GM23338 (cell line): Measurements from ENCODE around the gene PVALEF. TPM values are rescaled to one million over a fixed set of nuclear protein-coding genes. Genes with fewer than 3 reads are reported as not detected.

Source experiments
- ATAC-seq: fragments of 200-7000 bp; cut with Tn5 transposase; 3 replicates; pipeline ENCODE4 v1.9.1; 2020
- DNase-seq: peaks from one replicate; pipeline ENCODE4 v3.0.0-alpha.2; 2015; ENCODE audit warnings: low spot score
- H2AFZ ChIP-seq: fragments of 200-600 bp; sonication (generic); 2 replicates; pipeline ENCODE4 v1.8.0; 2016; ENCODE audit warnings: antibody characterized with exemption, mild to moderate bottlenecking, moderate library complexity
- H3F3A ChIP-seq: fragments of 200-600 bp; sonication (generic); replicated peaks from 2 replicates; pipeline ENCODE4 v1.8.0; 2017; ENCODE audit warnings: antibody characterized with exemption, mixed run types, low read depth
- H3K27ac ChIP-seq: fragments of 200-600 bp; sonication (generic); 2 replicates; pipeline ENCODE4 v1.6.1; 2016; ENCODE audit warnings: low read depth
- H3K27me3 ChIP-seq: fragments of 200-600 bp; sonication (generic); 2 replicates; pipeline ENCODE4 v1.8.0; 2016; ENCODE audit warnings: mild to moderate bottlenecking, mixed run types, moderate library complexity; ENCODE audit not compliant: insufficient read depth
- H3K36me3 ChIP-seq: fragments of 200-600 bp; sonication (generic); 2 replicates; pipeline ENCODE4 v1.8.0; 2016; ENCODE audit warnings: mild to moderate bottlenecking; ENCODE audit not compliant: insufficient read depth
- H3K4me1 ChIP-seq: fragments of 200-600 bp; sonication (generic); 2 replicates; pipeline ENCODE4 v1.8.0; 2016; ENCODE audit warnings: mild to moderate bottlenecking, moderate library complexity; ENCODE audit not compliant: insufficient read depth
- H3K4me2 ChIP-seq: fragments of 200-600 bp; sonication (generic); 2 replicates; pipeline ENCODE4 v1.7.1; 2017; ENCODE audit warnings: mixed run types
- H3K4me3 ChIP-seq: fragments of 200-600 bp; sonication (generic); 2 replicates; pipeline ENCODE4 v1.6.1; 2016; ENCODE audit warnings: mixed run types
- H3K79me2 ChIP-seq: fragments of 200-600 bp; sonication (generic); replicated peaks from 2 replicates; pipeline ENCODE4 v1.8.0; 2017; ENCODE audit warnings: mild to moderate bottlenecking; ENCODE audit not compliant: insufficient read depth
- H3K9me2 ChIP-seq: fragments of 200-600 bp; sonication (generic); 2 replicates; pipeline ENCODE4 v1.8.0; 2017; ENCODE audit not compliant: insufficient read depth
- H4K20me1 ChIP-seq: fragments of 200-600 bp; sonication (generic); replicated peaks from 2 replicates; pipeline ENCODE4 v1.8.0; 2017; ENCODE audit warnings: mild to moderate bottlenecking; ENCODE audit not compliant: insufficient read depth
- H3K27ac Mint-ChIP-seq: 2 replicates; pipeline ENCODE4 v1.8.0; 2020; ENCODE audit warnings: inconsistent platforms, mild to moderate bottlenecking, moderate library complexity, mixed read lengths
- H3K27me3 Mint-ChIP-seq: 3 replicates; pipeline ENCODE4 v1.8.0; 2022; ENCODE audit warnings: low read depth, mild to moderate bottlenecking, moderate library complexity, mixed read lengths, inconsistent platforms; ENCODE audit not compliant: insufficient read depth, poor library complexity
- H3K36me3 Mint-ChIP-seq: 3 replicates; pipeline ENCODE4 v1.8.0; 2021; ENCODE audit warnings: low read depth, mild to moderate bottlenecking, inconsistent platforms, moderate library complexity, mixed read lengths
- H3K4me1 Mint-ChIP-seq: 3 replicates; pipeline ENCODE4 v1.8.0; 2020; ENCODE audit warnings: mild to moderate bottlenecking, inconsistent platforms, mixed read lengths
- H3K4me3 Mint-ChIP-seq: 3 replicates; pipeline ENCODE4 v1.8.0; 2021; ENCODE audit warnings: moderate library complexity, mild to moderate bottlenecking, inconsistent platforms, mixed read lengths
- H3K9me3 Mint-ChIP-seq: 3 replicates; pipeline ENCODE4 v1.8.0; 2020; ENCODE audit warnings: moderate library complexity, mild to moderate bottlenecking, inconsistent platforms, mixed read lengths
- CREB1 ChIP-seq: fragments of 250-450 bp; sonication (Bioruptor Pico); IDR thresholded peaks from 2 replicates; pipeline ENCODE4 v1.5.0; 2020; ENCODE audit warnings: low read depth, mild to moderate bottlenecking, moderate library complexity
- EZH2 ChIP-seq: fragments of 200-600 bp; sonication (generic); IDR thresholded peaks from one replicate; pipeline ENCODE4 v1.8.0; 2017; ENCODE audit warnings: antibody characterized with exemption, mild to moderate bottlenecking, low read depth; ENCODE audit not compliant: unreplicated experiment
- EZH2phosphoT487 ChIP-seq: fragments of 200-600 bp; sonication (generic); IDR thresholded peaks from one replicate; pipeline ENCODE4 v1.8.1; 2018; ENCODE audit warnings: antibody characterized with exemption; ENCODE audit not compliant: unreplicated experiment
- JUNB ChIP-seq: IDR thresholded peaks from one replicate; pipeline ENCODE4 v1.6.1; 2016; ENCODE audit warnings: antibody characterized with exemption; ENCODE audit not compliant: unreplicated experiment
- POLR2AphosphoS5 ChIP-seq: IDR thresholded peaks from 2 replicates; pipeline ENCODE4 v1.6.1; 2016; ENCODE audit warnings: antibody characterized with exemption, low read depth
- polyA plus RNA-seq: library from polyadenylated mRNA; unstranded; fragments of >200 nt; fragmentation: Nextera tagmentation; extraction: Ambion mirVana; gene quantifications from 2 replicates; pipeline ENCODE4 v1.2.1, GENCODE V29; 2016
- total RNA-seq: library from RNA; depleted of rRNA; stranded (reverse); fragments of >200 nt; shearing (Covaris generic); gene quantifications from 2 replicates; pipeline ENCODE4 v1.2.3, GENCODE V29; 2014
- TF ChIP-seq, protein P1 (sequence below): fragments of 250-450 bp; sonication (Bioruptor Pico); IDR thresholded peaks from 2 replicates; pipeline ENCODE4 v1.5.0; 2020; ENCODE audit warnings: mild to moderate bottlenecking, moderate library complexity
- TF ChIP-seq, protein P2 (sequence below): IDR thresholded peaks from one replicate; pipeline ENCODE4 v1.6.1; 2018; ENCODE audit warnings: antibody characterized with exemption; ENCODE audit not compliant: unreplicated experiment

The PVALEF gene
- total and polyA plus RNA-seq, 2 experiments from 2014 or later = not detected

DNA sequence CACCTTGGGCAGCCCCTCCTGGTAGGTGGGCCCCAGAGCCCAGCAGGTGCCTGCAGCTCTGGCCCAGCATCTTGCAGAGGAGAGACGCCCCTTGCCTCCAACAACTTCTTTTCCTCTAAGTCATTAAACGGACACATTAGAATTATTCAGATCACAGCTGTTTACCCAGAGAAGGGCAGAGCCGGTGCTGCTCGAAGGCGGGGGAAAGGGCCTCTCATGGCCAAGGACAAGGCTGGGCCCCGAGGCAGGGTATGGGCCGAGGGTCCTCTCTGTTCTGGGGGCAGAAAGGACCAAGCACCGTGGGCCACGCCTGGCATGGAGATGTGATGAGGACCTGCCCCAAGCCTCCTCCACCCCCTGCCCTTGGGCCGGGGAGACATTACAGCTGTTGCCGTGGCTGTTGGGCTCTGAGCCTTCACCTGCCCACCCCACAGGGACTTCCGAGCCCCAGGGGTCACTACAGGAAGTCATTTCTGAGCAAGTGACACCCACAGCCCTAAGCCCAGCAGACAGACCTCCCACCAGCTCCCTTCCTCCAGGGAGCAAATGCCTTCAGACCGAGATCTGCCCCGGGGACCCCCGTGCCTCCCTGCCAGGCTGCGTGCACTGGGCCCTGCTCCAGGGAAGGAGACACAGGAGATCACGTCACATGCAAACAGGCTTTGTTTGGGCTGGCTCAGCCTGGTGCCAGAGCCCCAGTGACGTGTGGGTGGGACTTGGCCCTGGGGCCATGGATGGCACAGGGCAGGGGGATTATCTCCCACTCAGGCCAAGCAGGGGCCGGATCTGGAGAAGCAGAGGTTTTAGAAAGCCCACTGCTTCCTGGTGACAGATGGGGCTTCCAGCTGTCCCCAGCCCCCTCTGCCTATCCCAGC lies 699 bp upstream of the PVALEF start:
- H3F3A ChIP-seq = 0 out of 2 replicates have a peak, but pooled peaks cover 2% of the 10 kb centered on the region
- H3K27me3 Mint-ChIP-seq = peaks cover 6% of the 10 kb centered on the region
- H3K4me1 ChIP-seq = no peaks in the 10 kb centered on the region
- H3K9me2 ChIP-seq = no peaks in the 10 kb centered on the region
- H3K79me2 ChIP-seq = no peaks in the 10 kb centered on the region
- no peak overlapping the region; the same call in 1 of the 2 replicates for H3K27ac Mint-ChIP-seq
- H4K20me1 ChIP-seq = no peaks in the 10 kb centered on the region
- H3K27me3 ChIP-seq = no peaks in the 10 kb centered on the region
- no peak overlapping the region for H3K27ac ChIP-seq
- H3K4me2 ChIP-seq = no peak overlapping the region; the same call in 1 of the 2 replicates
- peak overlapping the region; percentile 17; the same call in 1 of the 3 replicates for H3K4me3 Mint-ChIP-seq
- ATAC-seq = peak; percentile 4; the same call in 1 of the 3 replicates
- no peaks in the 10 kb centered on the region for H3K9me3 Mint-ChIP-seq
- no peak for DNase-seq
- H3K4me1 Mint-ChIP-seq = peaks cover 2% of the 10 kb centered on the region; the same call in 1 of the 3 replicates
- no peak overlapping the region for H2AFZ ChIP-seq
- no peaks in the 10 kb centered on the region for H3K36me3 ChIP-seq
- H3K36me3 Mint-ChIP-seq = no peaks in the 10 kb centered on the region
- TF ChIP-seq, protein P1, sequence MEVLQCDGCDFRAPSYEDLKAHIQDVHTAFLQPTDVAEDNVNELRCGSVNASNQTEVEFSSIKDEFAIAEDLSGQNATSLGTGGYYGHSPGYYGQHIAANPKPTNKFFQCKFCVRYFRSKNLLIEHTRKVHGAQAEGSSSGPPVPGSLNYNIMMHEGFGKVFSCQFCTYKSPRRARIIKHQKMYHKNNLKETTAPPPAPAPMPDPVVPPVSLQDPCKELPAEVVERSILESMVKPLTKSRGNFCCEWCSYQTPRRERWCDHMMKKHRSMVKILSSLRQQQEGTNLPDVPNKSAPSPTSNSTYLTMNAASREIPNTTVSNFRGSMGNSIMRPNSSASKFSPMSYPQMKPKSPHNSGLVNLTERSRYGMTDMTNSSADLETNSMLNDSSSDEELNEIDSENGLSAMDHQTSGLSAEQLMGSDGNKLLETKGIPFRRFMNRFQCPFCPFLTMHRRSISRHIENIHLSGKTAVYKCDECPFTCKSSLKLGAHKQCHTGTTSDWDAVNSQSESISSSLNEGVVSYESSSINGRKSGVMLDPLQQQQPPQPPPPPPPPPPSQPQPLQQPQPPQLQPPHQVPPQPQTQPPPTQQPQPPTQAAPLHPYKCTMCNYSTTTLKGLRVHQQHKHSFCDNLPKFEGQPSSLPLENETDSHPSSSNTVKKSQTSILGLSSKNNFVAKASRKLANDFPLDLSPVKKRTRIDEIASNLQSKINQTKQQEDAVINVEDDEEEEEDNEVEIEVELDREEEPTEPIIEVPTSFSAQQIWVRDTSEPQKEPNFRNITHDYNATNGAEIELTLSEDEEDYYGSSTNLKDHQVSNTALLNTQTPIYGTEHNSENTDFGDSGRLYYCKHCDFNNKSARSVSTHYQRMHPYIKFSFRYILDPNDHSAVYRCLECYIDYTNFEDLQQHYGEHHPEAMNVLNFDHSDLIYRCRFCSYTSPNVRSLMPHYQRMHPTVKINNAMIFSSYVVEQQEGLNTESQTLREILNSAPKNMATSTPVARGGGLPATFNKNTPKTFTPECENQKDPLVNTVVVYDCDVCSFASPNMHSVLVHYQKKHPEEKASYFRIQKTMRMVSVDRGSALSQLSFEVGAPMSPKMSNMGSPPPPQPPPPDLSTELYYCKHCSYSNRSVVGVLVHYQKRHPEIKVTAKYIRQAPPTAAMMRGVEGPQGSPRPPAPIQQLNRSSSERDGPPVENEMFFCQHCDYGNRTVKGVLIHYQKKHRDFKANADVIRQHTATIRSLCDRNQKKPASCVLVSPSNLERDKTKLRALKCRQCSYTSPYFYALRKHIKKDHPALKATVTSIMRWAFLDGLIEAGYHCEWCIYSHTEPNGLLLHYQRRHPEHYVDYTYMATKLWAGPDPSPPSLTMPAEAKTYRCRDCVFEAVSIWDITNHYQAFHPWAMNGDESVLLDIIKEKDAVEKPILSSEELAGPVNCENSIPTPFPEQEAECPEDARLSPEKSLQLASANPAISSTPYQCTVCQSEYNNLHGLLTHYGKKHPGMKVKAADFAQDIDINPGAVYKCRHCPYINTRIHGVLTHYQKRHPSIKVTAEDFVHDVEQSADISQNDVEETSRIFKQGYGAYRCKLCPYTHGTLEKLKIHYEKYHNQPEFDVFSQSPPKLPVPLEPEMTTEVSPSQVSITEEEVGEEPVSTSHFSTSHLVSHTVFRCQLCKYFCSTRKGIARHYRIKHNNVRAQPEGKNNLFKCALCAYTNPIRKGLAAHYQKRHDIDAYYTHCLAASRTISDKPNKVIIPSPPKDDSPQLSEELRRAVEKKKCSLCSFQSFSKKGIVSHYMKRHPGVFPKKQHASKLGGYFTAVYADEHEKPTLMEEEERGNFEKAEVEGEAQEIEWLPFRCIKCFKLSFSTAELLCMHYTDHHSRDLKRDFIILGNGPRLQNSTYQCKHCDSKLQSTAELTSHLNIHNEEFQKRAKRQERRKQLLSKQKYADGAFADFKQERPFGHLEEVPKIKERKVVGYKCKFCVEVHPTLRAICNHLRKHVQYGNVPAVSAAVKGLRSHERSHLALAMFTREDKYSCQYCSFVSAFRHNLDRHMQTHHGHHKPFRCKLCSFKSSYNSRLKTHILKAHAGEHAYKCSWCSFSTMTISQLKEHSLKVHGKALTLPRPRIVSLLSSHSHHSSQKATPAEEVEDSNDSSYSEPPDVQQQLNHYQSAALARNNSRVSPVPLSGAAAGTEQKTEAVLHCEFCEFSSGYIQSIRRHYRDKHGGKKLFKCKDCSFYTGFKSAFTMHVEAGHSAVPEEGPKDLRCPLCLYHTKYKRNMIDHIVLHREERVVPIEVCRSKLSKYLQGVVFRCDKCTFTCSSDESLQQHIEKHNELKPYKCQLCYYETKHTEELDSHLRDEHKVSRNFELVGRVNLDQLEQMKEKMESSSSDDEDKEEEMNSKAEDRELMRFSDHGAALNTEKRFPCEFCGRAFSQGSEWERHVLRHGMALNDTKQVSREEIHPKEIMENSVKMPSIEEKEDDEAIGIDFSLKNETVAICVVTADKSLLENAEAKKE (CRISPR knock-in tag) = no peak
- TF ChIP-seq, protein P2, sequence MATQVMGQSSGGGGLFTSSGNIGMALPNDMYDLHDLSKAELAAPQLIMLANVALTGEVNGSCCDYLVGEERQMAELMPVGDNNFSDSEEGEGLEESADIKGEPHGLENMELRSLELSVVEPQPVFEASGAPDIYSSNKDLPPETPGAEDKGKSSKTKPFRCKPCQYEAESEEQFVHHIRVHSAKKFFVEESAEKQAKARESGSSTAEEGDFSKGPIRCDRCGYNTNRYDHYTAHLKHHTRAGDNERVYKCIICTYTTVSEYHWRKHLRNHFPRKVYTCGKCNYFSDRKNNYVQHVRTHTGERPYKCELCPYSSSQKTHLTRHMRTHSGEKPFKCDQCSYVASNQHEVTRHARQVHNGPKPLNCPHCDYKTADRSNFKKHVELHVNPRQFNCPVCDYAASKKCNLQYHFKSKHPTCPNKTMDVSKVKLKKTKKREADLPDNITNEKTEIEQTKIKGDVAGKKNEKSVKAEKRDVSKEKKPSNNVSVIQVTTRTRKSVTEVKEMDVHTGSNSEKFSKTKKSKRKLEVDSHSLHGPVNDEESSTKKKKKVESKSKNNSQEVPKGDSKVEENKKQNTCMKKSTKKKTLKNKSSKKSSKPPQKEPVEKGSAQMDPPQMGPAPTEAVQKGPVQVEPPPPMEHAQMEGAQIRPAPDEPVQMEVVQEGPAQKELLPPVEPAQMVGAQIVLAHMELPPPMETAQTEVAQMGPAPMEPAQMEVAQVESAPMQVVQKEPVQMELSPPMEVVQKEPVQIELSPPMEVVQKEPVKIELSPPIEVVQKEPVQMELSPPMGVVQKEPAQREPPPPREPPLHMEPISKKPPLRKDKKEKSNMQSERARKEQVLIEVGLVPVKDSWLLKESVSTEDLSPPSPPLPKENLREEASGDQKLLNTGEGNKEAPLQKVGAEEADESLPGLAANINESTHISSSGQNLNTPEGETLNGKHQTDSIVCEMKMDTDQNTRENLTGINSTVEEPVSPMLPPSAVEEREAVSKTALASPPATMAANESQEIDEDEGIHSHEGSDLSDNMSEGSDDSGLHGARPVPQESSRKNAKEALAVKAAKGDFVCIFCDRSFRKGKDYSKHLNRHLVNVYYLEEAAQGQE = no peak
- TF ChIP-seq EZH2phosphoT487 (no peak), JUNB (no peak), CREB1 (CRISPR knock-in tag) (no peak), POLR2AphosphoS5 (no peak), EZH2 (no peak)
- no peak overlapping the region for H3K4me3 ChIP-seq
